ENCODE data around the gene TSKS.

The TSKS gene

GRCh38 chr19:49713236-49713845, 49.8 kb downstream of the TSKS start:
- DNase-seq (ENCODE audit: low spot score): no peak

- DNase-seq (ENCODE audit: low spot score): no peak
Observed at GRCh38 chr19:49712397-49712859, 50.7 kb downstream of the TSKS start.

GRCh38 chr19:49710372-49710951, 52.6 kb downstream of the TSKS start:
- DNase-seq (ENCODE audit: low spot score): no peak

- DNase-seq (ENCODE audit: low spot score): no peak
Observed at GRCh38 chr19:49705919-49706318, 57.2 kb downstream of the TSKS start.

DNA sequence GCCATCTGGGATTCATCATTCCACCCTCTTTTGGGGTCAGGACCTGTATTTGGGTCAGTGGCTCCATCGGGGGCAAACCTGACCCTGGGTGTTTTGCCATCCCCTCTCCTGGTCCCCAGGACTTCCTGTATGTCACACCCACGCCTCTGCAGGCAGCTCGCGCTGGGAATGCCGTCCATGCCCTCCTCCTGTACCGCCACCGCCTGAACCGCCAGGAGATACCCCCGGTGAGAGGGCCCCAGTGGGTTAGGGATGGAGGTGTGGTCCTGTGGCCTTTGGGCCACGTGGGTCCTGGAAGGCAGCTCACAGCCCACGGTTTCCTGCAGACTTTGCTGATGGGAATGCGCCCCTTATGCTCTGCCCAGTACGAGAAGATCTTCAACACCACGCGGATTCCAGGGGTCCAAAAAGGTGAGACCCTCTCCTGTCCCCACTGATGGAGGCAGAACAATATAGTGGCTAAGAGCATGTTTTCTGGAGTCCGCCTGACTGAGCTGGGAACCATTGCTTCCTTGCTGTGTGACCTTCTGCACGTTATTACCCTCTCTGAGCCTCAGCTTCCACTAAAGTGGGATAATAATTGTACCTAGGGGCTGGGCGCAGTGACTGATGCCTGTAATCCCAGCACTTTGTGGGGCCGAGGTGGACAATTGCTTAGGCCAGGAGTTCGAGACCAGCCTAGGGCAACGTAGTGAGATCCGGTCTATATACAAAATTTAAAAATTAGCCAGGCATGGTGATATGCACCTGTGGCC, 58.0 kb downstream of the TSKS start:
- no peak for DNase-seq (ENCODE audit: low spot score)

DNA sequence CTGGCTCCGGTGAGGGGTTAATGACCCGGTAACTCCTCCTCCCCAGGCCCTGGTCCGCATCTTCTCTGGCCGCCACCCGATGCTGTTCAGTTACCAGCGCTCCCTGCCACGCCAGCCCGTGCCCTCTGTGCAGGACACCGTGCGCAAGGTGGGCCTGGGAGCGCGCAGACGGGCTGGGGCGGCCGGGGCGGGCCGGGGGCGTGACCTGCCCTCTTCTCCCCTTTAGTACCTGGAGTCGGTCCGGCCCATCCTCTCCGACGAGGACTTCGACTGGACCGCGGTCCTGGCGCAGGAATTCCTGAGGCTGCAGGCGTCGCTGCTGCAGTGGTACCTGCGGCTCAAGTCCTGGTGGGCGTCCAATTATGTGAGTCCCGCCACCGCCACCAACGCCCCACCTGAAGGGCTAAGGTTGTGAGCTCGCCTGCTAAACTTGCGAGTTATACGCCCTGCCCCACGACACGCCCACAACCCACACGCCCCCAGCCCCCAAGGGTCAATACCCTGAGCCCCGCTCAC, 61.8 kb downstream of the TSKS start:
- no peak for DNase-seq (ENCODE audit: low spot score)

DNA sequence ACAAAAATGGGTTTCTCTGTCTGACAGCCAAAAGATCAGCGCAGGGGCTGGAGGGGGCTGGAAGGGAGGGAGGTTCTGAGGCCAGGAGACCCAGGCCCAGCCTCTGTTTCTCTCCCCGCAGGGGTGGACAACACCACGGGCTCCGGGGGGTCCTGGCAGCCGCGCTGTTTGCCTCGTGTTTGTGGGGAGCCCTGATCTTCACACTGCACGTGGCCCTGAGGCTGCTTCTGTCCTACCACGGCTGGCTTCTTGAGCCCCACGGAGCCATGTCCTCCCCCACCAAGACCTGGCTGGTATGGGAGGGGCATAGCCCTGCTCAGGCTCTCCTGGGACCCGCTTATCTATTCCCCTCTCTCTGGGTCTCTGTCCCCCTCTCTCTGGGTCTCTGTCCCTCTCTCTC, 62.5 kb downstream of the TSKS start:
- DNase-seq (ENCODE audit: low spot score): no peak

DNA sequence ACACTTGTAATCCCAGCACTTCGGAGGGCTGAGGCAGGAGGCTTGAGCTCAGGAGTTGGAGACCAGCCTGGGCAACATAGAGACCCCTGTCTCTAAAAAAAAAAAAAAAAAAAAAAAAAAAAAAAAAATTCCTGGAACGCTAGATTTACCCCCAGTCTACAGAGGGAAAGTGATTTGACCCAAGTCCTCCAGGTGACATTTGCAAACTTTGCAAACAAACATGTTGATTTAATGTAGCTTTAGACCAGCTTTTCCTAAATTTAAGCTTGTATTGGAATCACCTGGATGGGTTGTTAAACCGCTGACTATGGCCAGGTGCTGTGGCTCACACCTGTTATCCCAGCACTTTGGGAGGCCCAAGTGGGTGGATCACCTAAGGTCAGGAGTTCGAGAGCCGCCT, 63.7 kb downstream of the TSKS start:
- no peak for DNase-seq (ENCODE audit: low spot score)

- DNase-seq (ENCODE audit: low spot score): no peak
Observed at GRCh38 chr19:49696865-49697264, 66.2 kb downstream of the TSKS start.

GRCh38 chr19:49696115-49696514, 67.0 kb downstream of the TSKS start:
- DNase-seq (ENCODE audit: low spot score): no peak

DNA sequence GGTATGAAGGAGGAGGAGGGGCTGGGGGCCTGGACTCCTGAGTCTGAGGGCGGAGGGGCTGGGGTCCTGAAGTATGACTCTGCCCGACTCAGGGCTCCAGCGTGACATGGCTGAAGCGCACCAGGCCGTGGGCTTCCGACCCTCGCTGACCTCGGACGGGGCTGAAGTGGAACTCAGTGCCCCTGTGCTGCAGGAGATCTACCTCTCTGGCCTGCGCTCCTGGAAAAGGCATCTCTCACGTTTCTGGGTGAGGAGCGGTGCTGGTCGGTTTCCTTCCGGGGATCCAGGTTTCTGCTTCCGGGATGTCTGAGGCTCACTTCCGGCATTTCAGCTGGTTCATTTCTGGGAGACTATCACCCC, 71.0 kb downstream of the TSKS start:
- no peak for DNase-seq (ENCODE audit: low spot score)

DNA sequence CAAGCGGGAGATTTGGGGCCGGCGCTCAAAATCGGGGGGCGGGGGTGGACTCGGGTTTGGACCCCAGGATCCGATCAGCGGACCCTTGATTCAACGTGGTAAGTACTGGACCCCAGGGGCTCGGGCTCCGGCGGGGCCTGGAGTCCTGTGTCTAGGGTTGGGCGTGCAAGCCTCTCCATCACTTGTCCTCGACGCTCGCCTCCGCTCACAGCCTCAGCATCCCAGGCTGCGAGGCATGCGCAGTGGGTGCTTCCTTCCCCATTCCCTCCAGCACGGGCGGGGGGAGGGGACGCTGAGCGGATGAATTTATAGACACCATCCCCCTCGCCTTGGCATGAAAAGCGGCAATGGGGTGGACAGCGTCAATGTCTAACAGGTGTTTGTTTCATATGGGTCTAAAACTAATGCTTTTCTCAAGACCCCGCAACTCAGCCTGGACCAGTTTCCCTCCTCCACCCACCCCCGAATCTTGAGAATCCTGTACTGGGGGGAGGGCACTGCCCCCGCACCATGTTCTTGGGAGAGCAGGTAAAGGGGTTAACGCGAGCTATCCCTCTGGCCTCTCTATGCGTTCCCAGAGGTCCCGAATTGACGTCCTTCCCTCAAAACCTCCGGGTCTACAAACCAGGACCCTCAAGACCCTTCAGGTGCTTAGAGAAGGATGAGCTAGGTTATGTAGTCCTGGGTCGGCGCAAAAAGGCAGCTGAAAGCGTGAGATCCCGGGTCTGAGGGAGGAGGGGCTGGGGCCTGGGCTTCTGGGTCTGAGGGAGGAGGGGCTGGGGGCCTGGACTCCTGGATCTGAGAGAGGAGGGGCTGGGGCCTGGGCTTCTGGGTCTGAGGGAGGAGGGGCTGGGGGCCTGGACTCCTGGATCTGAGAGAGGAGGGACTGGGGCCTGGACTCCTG, 71.6 kb downstream of the TSKS start:
- DNase-seq (ENCODE audit: low spot score): peak; percentile 87

- DNase-seq (ENCODE audit: low spot score): peak; percentile 92
Observed at GRCh38 chr19:49690656-49691242, 72.4 kb downstream of the TSKS start, which contains the start of gene CPT1C. Gene CPT1C, plus strand, starts transcription at chr19:49691116. Its CDS starts 1,137 bp downstream, at chr19:49692253.

DNA sequence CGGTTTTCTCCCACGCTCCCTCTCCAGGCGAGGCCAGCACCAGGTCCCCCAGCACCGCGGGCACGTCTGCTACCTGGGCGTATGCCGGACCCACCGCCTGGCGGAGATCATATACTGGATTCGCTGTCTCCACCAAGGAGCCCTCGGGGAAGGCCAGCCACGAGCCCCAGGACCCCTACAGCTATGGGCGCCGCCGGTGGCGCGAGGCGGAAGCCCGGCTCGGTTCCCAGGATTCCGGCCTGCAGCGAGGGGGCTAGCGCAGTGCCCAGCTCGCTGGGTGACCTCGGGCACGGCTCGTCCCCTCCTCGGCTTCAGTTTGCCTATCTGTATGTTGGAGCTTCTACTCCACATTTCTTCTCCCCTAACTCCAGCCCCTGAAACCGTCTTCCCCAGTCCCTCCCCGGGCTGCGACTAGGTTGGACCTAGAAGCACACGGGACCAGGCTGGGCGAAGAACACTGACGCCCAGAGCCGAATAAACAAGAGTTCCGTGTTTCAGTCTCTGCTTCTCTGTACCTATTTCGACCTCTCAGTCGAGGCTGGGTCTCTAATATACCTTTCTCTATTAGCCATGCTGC, 72.9 kb downstream of the TSKS start:
- DNase-seq (ENCODE audit: low spot score): no peak

Measured in putamen (tissue), 1 donor.